Measurements from ENCODE around the gene CDPF1. TPM values are rescaled to one million over a fixed set of nuclear protein-coding genes. Genes with fewer than 3 reads are reported as not detected.

The CDPF1 gene
- total RNA-seq, 1 experiment from 2014 or later, result 14.1 TPM

GRCh38 chr22:46242076-46242475 lies 8.0 kb downstream of the CDPF1 start:
- no peak overlapping the region for H3K9ac ChIP-seq (ENCODE audit: low read length)
- H3K4me2 ChIP-seq (ENCODE audit: low read length), result no peak overlapping the region
- POLR2A ChIA-PET (ENCODE audit: unreplicated experiment), result no interaction called here
- intact Hi-C loops (cut with micrococcal nuclease), result no loop called here
- H3K79me2 ChIP-seq (ENCODE audit: low read length), result no peaks in the 10 kb centered on the region
- no peaks in the 10 kb centered on the region for H3K27me3 ChIP-seq (ENCODE audit: low read length)
- H3F3A ChIP-seq (ENCODE audit: low read length, unreplicated experiment), result no peaks in the 10 kb centered on the region
- CTCF ChIA-PET, result no interaction called here
- no peak overlapping the region for H3K4me3 ChIP-seq (ENCODE audit: low read length)
- H3K9me3 ChIP-seq (ENCODE audit: low read length), result no peaks in the 10 kb centered on the region
- no peak overlapping the region for H3K27ac ChIP-seq (ENCODE audit: low read length)
- no peak overlapping the region for H2AFZ ChIP-seq (ENCODE audit: low read length)
- no peaks in the 10 kb centered on the region for H3K36me3 ChIP-seq (ENCODE audit: low read depth, low read length)
- no TSS peak for BruUV-seq (replicated peaks)
- no peaks in the 10 kb centered on the region for H4K20me1 ChIP-seq (ENCODE audit: low read length)
- H3K9me2 ChIP-seq (replicated peaks; ENCODE audit: low read length), result no peaks in the 10 kb centered on the region
- no peak for DNase-seq
- TF ChIP-seq EZH2 (IDR thresholded peaks at IDR 0.05; ENCODE audit: low read length, unreplicated experiment) (no peak), CTCF (conservative IDR thresholded peaks at IDR 0.05; ENCODE audit: low read depth, low read length) (no peak)
- no peaks in the 10 kb centered on the region for H3K4me1 ChIP-seq (ENCODE audit: insufficient read depth, low read length)
- no peak for ATAC-seq

GRCh38 chr22:46241396-46242007 lies 8.6 kb downstream of the CDPF1 start:
- H3K9me2 ChIP-seq (replicated peaks; ENCODE audit: low read length), result no peaks in the 10 kb centered on the region
- no peaks in the 10 kb centered on the region for H3K9me3 ChIP-seq (ENCODE audit: low read length)
- H3K79me2 ChIP-seq (ENCODE audit: low read length), result no peaks in the 10 kb centered on the region
- BruUV-seq (replicated peaks), result no TSS peak
- ATAC-seq (no peak), DNase-seq (no peak)
- intact Hi-C loops (cut with micrococcal nuclease), result no loop called here
- no peak overlapping the region for H3K4me3 ChIP-seq (ENCODE audit: low read length)
- H3K27ac ChIP-seq (ENCODE audit: low read length), result no peak overlapping the region
- no peak overlapping the region for H3K4me2 ChIP-seq (ENCODE audit: low read length)
- no peak for TF ChIP-seq EZH2phosphoT487 (IDR thresholded peaks at IDR 0.05; ENCODE audit: borderline replicate concordance, low read length)
- H4K20me1 ChIP-seq (ENCODE audit: low read length), result no peaks in the 10 kb centered on the region
- ChIA-PET CTCF (no interaction called here), POLR2A (ENCODE audit: unreplicated experiment) (no interaction called here)
- H3F3A ChIP-seq (ENCODE audit: low read length, unreplicated experiment), result no peaks in the 10 kb centered on the region
- H3K27me3 ChIP-seq (ENCODE audit: low read length), result no peaks in the 10 kb centered on the region
- H3K9ac ChIP-seq (ENCODE audit: low read length), result no peak overlapping the region
- no peaks in the 10 kb centered on the region for H3K36me3 ChIP-seq (ENCODE audit: low read depth, low read length)
- H2AFZ ChIP-seq (ENCODE audit: low read length), result no peak overlapping the region
- H3K4me1 ChIP-seq (ENCODE audit: insufficient read depth, low read length), result no peaks in the 10 kb centered on the region

GRCh38 chr22:46240907-46241306 lies 9.2 kb downstream of the CDPF1 start:
- intact Hi-C loops (cut with micrococcal nuclease), result no loop called here
- Histone ChIP-seq H4K20me1 (ENCODE audit: low read length) (no peaks in the 10 kb centered on the region), H3K79me2 (ENCODE audit: low read length) (no peaks in the 10 kb centered on the region), H3K9me2 (replicated peaks; ENCODE audit: low read length) (no peaks in the 10 kb centered on the region), H3K9me3 (ENCODE audit: low read length) (no peaks in the 10 kb centered on the region), H2AFZ (ENCODE audit: low read length) (no peak overlapping the region), H3K4me2 (ENCODE audit: low read length) (no peak overlapping the region), H3K4me1 (ENCODE audit: insufficient read depth, low read length) (no peaks in the 10 kb centered on the region), H3K36me3 (ENCODE audit: low read depth, low read length) (no peaks in the 10 kb centered on the region), H3F3A (ENCODE audit: low read length, unreplicated experiment) (no peaks in the 10 kb centered on the region), H3K9ac (ENCODE audit: low read length) (no peak overlapping the region), H3K27me3 (ENCODE audit: low read length) (no peaks in the 10 kb centered on the region), H3K4me3 (ENCODE audit: low read length) (no peak overlapping the region), H3K27ac (ENCODE audit: low read length) (no peak overlapping the region)
- ChIA-PET CTCF (no interaction called here), POLR2A (ENCODE audit: unreplicated experiment) (no interaction called here)
- TF ChIP-seq EZH2phosphoT487 (IDR thresholded peaks at IDR 0.05; ENCODE audit: borderline replicate concordance, low read length) (no peak), CTCF (conservative IDR thresholded peaks at IDR 0.05; ENCODE audit: low read depth, low read length) (no peak), EZH2 (IDR thresholded peaks at IDR 0.05; ENCODE audit: low read length, unreplicated experiment) (no peak)
- no peak for DNase-seq
- no TSS peak for BruUV-seq (replicated peaks)
- no peak for ATAC-seq
